GM21737 (cell line): ENCODE data around the gene DYRK1A.
"Not testable (repeated sequence)": the region's sequence is repeated elsewhere in the genome, so short reads cannot be mapped to it uniquely, and the experiment has no call there.

Source experiments
- ATAC-seq: cut with Tn5 transposase; IDR thresholded peaks from one replicate; pipeline ENCODE4 v1.9.1; 2021; ENCODE audit warnings: mild to moderate bottlenecking, moderate library complexity; ENCODE audit not compliant: unreplicated experiment

The DYRK1A gene

GRCh38 chr21:37522641-37523295 lies 156.2 kb downstream of the DYRK1A start:
- ATAC-seq, result no peak

GRCh38 chr21:37524944-37525343 lies 158.4 kb downstream of the DYRK1A start:
- ATAC-seq, result not testable (repeated sequence)

- no peak for ATAC-seq
Measured at GRCh38 chr21:37525810-37526209, 159.2 kb downstream of the DYRK1A start.

GRCh38 chr21:37527103-37527502 lies 160.5 kb downstream of the DYRK1A start:
- no peak for ATAC-seq

- no peak for ATAC-seq
Measured at GRCh38 chr21:37527716-37528115, 161.1 kb downstream of the DYRK1A start.

GRCh38 chr21:37528150-37528937 lies 161.8 kb downstream of the DYRK1A start:
- ATAC-seq, result no peak

GRCh38 chr21:37529649-37530048 lies 163.1 kb downstream of the DYRK1A start:
- ATAC-seq, result no peak

- ATAC-seq, result no peak
Measured at GRCh38 chr21:37530901-37531351, 164.4 kb downstream of the DYRK1A start.

GRCh38 chr21:37531431-37531932 lies 164.9 kb downstream of the DYRK1A start:
- ATAC-seq, result no peak

GRCh38 chr21:37532868-37533780 lies 166.6 kb downstream of the DYRK1A start:
- ATAC-seq, result no peak

- no peak for ATAC-seq
Measured at GRCh38 chr21:37534431-37534830, 167.9 kb downstream of the DYRK1A start.

GRCh38 chr21:37535130-37535529 lies 168.6 kb downstream of the DYRK1A start:
- no peak for ATAC-seq

GRCh38 chr21:37535672-37536071 lies 169.1 kb downstream of the DYRK1A start:
- no peak for ATAC-seq

GRCh38 chr21:37536616-37537278 lies 170.2 kb downstream of the DYRK1A start:
- no peak for ATAC-seq

- no peak for ATAC-seq
Measured at GRCh38 chr21:37537391-37537996, 170.9 kb downstream of the DYRK1A start.

GRCh38 chr21:37538971-37539590 lies 172.5 kb downstream of the DYRK1A start:
- ATAC-seq, result no peak

- not testable (repeated sequence) for ATAC-seq
Measured at GRCh38 chr21:37541128-37541527, 174.6 kb downstream of the DYRK1A start.

GRCh38 chr21:37542512-37542911 lies 175.9 kb downstream of the DYRK1A start:
- no peak for ATAC-seq

GRCh38 chr21:37546299-37546908 lies 179.8 kb downstream of the DYRK1A start:
- ATAC-seq, result no peak
